Measurements from ENCODE around the gene MYL4. TPM values are rescaled to one million over a fixed set of nuclear protein-coding genes. Genes with fewer than 3 reads are reported as not detected.

The MYL4 gene
- total RNA-seq, 2 experiments from 2014 or later = not detected

DNA sequence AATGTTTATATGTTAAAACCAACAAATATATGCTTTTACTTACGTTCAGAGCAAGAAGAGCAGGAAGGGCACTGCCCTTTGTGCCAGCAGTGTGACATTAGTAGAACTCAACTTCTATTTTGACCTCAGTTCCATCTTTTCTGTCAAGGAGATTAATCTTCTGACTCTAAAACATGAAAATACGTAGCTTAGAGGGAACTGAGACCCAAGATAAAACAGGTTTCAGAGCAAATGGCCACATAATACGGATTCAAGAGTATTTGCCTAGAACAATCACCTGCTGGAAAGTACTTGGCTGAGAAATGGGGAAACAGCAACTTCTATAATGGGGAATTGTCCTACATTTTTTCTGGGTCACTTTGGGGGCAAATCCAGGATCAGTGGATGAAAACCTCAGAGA is 22.2 kb downstream of the MYL4 start:
- Mint-ChIP-seq H3K4me1 (peaks cover 9% of the 10 kb centered on the region), H3K9me3 (ENCODE audit: low read depth) (no peaks in the 10 kb centered on the region), H3K4me3 (no peak overlapping the region), H3K27me3 (peaks cover 5% of the 10 kb centered on the region), H3K36me3 (ENCODE audit: low read depth) (no peaks in the 10 kb centered on the region), H3K27ac (no peak overlapping the region)
- no peak for ATAC-seq
- ChIA-PET CTCF (interaction anchor here (0.7 to 3.5 kb wide), 4 partner anchors 12 to 83 kb away, joined by 3 to 33 read pairs (median 10); no protein-coding TSS in a partner anchor), POLR2A (no interaction called here)
- no peak for DNase-seq
- intact Hi-C loops (cut with DNase I, micrococcal nuclease) = loop anchor here (5.0 kb wide), 2 partner anchors 386 to 571 kb away; no protein-coding TSS in a partner anchor

DNA sequence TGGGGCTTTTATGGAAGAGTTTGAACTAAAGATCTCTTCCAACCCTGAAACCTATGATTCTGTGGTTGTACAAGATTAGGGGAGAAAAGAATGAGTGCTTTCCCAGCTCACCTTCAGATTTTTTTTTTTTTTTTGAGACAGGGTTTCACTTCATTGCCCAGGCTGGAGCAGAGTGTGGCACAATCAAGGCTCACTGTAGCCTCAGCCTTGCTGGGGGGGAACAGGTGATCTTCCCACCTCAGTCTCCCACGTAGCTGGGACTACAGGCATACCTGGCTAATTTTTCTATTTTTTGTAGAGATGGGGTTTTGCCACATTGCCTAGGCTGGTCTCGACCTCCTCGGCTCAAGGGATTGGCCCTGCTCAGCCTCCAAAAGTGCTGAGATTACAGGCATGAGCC is 22.7 kb downstream of the MYL4 start:
- Mint-ChIP-seq H3K36me3 (ENCODE audit: low read depth) (no peaks in the 10 kb centered on the region), H3K4me3 (no peak overlapping the region), H3K4me1 (peaks cover 9% of the 10 kb centered on the region), H3K27me3 (peaks cover 5% of the 10 kb centered on the region), H3K9me3 (ENCODE audit: low read depth) (no peaks in the 10 kb centered on the region), H3K27ac (no peak overlapping the region)
- DNase-seq (no peak), ATAC-seq (no peak)
- intact Hi-C loops (cut with DNase I, micrococcal nuclease) = loop anchor here (5.0 kb wide), 2 partner anchors 385 to 570 kb away; no protein-coding TSS in a partner anchor
- ChIA-PET POLR2A (no interaction called here), CTCF (interaction anchor here (0.9 kb wide), 1 partner anchor 21 kb away, joined by 4 read pairs; no protein-coding TSS in a partner anchor)

DNA sequence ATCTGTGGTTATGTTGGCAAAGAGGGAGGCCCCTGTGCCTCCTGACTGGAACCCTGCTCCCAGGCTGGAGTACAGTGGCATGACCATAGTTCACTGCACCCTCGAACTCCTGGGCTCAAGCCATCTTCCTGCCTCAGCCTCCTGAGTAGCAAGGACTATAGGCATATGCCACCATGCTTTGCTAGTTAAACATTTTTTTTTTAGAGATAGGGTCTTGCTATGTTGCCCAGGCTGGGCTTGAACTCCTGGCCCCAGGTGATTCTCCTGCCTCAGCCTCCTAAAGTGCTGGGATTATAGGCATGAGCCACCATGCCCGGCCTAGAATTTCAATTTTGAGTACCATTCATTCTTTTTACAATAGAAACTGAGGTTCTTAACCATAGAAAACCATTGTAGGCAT is 23.3 kb downstream of the MYL4 start:
- ATAC-seq = no peak
- peaks cover 5% of the 10 kb centered on the region for H3K27me3 Mint-ChIP-seq
- H3K27ac Mint-ChIP-seq = no peak overlapping the region
- H3K4me3 Mint-ChIP-seq = no peak overlapping the region
- H3K36me3 Mint-ChIP-seq (ENCODE audit: low read depth) = no peaks in the 10 kb centered on the region
- intact Hi-C loops (cut with DNase I, micrococcal nuclease) = loop anchor here (5.0 kb wide), 2 partner anchors 385 to 570 kb away; no protein-coding TSS in a partner anchor
- ChIA-PET CTCF (interaction anchor here (0.7 to 1.0 kb wide), 2 partner anchors 20 to 184 kb away, joined by 3 to 4 read pairs; no protein-coding TSS in a partner anchor), POLR2A (no interaction called here)
- H3K9me3 Mint-ChIP-seq (ENCODE audit: low read depth) = no peaks in the 10 kb centered on the region
- peaks cover 9% of the 10 kb centered on the region for H3K4me1 Mint-ChIP-seq
- no peak for DNase-seq

DNA sequence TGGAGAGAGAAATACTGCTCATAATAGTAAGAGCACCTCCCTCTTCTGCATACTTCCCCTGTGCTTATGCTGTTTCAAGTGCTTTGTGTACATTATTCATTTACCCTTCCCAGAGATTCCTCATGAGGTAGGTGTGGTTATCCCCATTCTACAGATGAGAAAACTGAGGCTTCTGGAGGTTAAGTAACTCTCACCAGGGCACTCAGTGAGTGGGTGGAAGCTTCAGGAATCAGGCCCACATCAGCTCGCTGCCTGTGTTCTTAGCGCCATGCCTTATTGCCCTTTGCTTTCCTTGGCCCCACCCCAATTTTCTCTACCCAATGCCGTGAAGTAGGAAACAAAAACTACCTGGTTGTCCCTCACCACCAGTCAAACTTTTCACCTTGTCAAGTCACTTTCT is 26.4 kb downstream of the MYL4 start:
- no peak for DNase-seq
- no peak overlapping the region for H3K27ac Mint-ChIP-seq
- intact Hi-C loops (cut with DNase I, micrococcal nuclease) = no loop called here
- peaks cover 4% of the 10 kb centered on the region for H3K4me1 Mint-ChIP-seq
- peaks cover 3% of the 10 kb centered on the region for H3K27me3 Mint-ChIP-seq
- ATAC-seq = no peak
- ChIA-PET CTCF (interaction anchor here (0.7 kb wide), 1 partner anchor 243 kb away, joined by 4 read pairs; no protein-coding TSS in a partner anchor), POLR2A (no interaction called here)
- H3K36me3 Mint-ChIP-seq (ENCODE audit: low read depth) = no peaks in the 10 kb centered on the region
- H3K4me3 Mint-ChIP-seq = no peak overlapping the region
- no peaks in the 10 kb centered on the region for H3K9me3 Mint-ChIP-seq (ENCODE audit: low read depth)

DNA sequence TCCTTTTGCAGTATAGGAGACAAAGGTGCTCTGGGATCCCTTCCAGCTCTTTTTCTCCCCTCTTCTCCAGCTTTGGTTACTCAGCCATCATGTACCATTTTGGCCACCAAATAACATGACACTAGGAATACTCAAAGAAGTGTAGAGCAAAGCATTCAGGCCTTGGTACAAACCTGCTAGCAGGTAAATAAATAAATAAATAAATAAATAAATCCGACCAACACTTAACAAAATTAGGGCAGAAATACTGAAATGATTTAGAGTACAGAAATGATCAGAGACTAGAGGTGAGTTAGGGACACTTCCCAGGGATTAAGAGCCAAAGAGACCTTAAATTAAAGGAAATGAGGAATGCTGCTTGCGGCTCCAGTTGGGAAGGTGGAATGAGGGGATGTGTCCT is 26.8 kb downstream of the MYL4 start:
- intact Hi-C loops (cut with DNase I, micrococcal nuclease) = no loop called here
- H3K4me1 Mint-ChIP-seq = peaks cover 4% of the 10 kb centered on the region
- POLR2A ChIA-PET = no interaction called here
- no peaks in the 10 kb centered on the region for H3K9me3 Mint-ChIP-seq (ENCODE audit: low read depth)
- H3K27me3 Mint-ChIP-seq = no peaks in the 10 kb centered on the region
- H3K36me3 Mint-ChIP-seq (ENCODE audit: low read depth) = no peaks in the 10 kb centered on the region
- H3K27ac Mint-ChIP-seq = no peak overlapping the region
- CTCF ChIA-PET = interaction anchor here (0.7 kb wide), 1 partner anchor 244 kb away, joined by 4 read pairs; no protein-coding TSS in a partner anchor
- DNase-seq = no peak
- no peak overlapping the region for H3K4me3 Mint-ChIP-seq
- ATAC-seq = no peak

DNA sequence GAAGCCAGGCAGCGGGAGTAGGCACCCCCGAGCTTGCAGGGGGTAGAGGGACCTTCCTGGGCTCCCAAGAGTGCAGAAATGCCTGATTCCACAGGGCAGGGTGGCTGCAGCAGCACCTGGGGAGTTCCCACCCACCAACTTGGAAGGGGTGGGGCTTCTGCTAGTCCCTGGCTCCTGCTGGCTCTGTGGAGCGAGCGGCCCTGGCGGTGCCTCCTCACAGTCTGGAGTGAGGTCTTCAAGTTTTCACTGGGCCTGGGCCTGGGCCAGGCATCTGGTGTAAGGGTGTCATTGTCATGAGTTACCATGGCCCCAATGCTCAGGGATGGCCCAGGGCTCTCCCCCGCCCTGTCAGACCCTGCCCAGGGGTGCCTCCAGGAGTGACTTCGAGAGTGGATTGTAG is 28.7 kb downstream of the MYL4 start:
- H3K27me3 Mint-ChIP-seq = peaks cover 2% of the 10 kb centered on the region
- H3K27ac Mint-ChIP-seq = no peak overlapping the region

DNA sequence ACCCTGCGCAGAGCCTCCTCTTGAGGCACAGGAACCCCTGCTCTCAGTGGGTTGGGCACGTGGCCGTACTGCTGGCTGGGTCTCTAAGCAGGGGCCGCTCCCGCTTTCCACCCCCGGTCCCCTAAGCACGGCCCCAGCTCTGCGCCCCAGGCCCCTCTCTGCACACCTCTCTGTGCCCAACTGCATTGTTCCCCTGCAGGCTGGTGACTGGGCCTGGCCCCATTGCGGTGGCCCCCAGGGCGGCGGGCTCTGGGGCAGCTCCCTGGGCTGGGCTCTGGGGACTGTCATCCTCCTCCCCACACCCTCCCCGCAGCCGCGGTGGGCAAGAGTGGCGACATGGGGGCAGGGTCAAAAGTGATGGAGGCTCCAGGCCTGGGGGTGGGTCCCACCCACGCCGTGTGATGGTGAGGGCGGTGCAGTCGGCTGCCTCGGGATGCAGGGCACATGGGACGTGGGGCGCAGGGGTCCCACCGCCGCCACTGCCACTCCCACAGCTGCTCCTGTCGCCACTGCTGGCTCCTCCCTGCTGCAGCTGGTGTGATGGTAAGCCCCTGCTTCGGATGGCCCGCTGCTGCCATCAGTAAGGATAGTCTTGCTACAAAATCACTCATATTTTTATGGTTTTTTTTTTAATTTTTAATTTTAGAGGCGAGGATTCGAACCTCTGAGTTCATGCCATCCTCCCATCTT is 29.3 kb downstream of the MYL4 start:
- ATAC-seq (no peak), DNase-seq (no peak)
- no peak overlapping the region for H3K4me3 Mint-ChIP-seq
- H3K27ac Mint-ChIP-seq = no peak overlapping the region
- CTCF ChIA-PET = no interaction called here
- no peaks in the 10 kb centered on the region for H3K9me3 Mint-ChIP-seq (ENCODE audit: low read depth)
- intact Hi-C loops (cut with DNase I, micrococcal nuclease) = no loop called here
- peaks cover 4% of the 10 kb centered on the region for H3K4me1 Mint-ChIP-seq
- POLR2A ChIA-PET = no interaction called here
- peaks cover 2% of the 10 kb centered on the region for H3K27me3 Mint-ChIP-seq
- H3K36me3 Mint-ChIP-seq (ENCODE audit: low read depth) = no peaks in the 10 kb centered on the region

More for the DNA sequence above, 28.7 kb downstream of the MYL4 start:
- DNase-seq = no peak
- CTCF ChIA-PET = no interaction called here
- no peaks in the 10 kb centered on the region for H3K36me3 Mint-ChIP-seq (ENCODE audit: low read depth)
- H3K9me3 Mint-ChIP-seq (ENCODE audit: low read depth) = no peaks in the 10 kb centered on the region
- POLR2A ChIA-PET = no interaction called here
- H3K4me3 Mint-ChIP-seq = no peak overlapping the region
- ATAC-seq = no peak
- intact Hi-C loops (cut with DNase I, micrococcal nuclease) = no loop called here
- peaks cover 4% of the 10 kb centered on the region for H3K4me1 Mint-ChIP-seq

DNA sequence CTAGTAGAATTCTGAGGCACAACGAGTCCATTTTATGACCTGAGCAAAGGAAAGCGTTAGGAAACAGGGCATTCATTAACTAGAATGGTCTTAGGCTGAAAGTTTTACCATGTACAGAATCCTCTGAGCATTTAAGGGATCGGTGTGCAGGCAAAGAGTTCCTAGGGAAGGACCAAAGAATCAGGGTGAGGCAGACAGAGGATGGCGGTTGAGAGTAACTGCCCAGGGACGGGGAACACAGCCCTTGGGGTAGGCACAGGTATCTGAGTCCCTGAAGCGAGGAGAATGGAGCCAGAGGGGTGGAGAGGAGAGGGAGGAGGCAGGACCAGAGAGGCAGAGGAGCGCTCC is 30.4 kb downstream of the MYL4 start:
- Mint-ChIP-seq H3K4me1 (peaks cover 4% of the 10 kb centered on the region), H3K9me3 (ENCODE audit: low read depth) (no peaks in the 10 kb centered on the region), H3K27ac (no peak overlapping the region), H3K4me3 (no peak overlapping the region), H3K36me3 (ENCODE audit: low read depth) (no peaks in the 10 kb centered on the region), H3K27me3 (peaks cover 2% of the 10 kb centered on the region)
- no peak for ATAC-seq
- CTCF ChIA-PET = interaction anchor here (0.6 kb wide), 1 partner anchor 381 kb away, joined by 3 read pairs; no protein-coding TSS in a partner anchor
- POLR2A ChIA-PET = no interaction called here
- no peak for DNase-seq
- intact Hi-C loops (cut with DNase I, micrococcal nuclease) = no loop called here

DNA sequence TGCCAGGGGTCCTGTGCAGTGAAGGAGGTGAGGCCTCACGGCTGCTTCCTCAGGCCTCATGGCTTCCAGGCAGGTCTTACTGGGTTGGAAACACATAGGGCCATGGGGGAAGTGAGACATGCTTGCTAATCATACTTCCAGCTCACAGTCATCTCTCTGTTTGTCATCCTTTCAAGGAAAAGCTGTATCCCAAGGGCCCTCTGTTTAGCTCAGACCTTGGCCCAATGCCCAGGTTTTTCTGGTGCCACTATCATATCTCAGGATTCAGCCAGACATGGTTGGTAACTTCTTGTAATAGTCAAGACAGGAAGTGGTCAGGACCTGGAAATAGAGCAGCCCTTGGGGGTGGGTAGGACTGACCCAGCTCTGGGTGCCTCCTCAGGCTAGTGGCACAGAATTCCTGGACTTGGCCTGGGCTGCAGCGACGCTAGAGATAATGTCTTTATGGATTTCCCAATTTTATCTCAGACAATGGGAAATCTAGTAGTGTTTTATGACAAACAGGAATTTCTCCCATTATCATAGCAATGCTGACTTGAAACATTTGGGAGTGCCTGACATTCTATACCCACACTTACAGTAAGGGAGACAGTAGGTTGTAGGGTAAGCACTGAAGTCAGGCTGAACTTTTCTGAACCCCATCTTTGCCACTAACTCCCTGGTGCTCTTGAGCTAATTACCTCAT is 31.0 kb downstream of the MYL4 start:
- ATAC-seq (peak; percentile 39), DNase-seq (no peak)
- Mint-ChIP-seq H3K27me3 (peaks cover 4% of the 10 kb centered on the region), H3K4me3 (no peak overlapping the region), H3K27ac (no peak overlapping the region), H3K4me1 (peaks cover 4% of the 10 kb centered on the region), H3K36me3 (ENCODE audit: low read depth) (no peaks in the 10 kb centered on the region), H3K9me3 (ENCODE audit: low read depth) (no peaks in the 10 kb centered on the region)
- ChIA-PET POLR2A (interaction anchor here (1.2 kb wide), 1 partner anchor 18 kb away, joined by 4 read pairs; no protein-coding TSS in a partner anchor), CTCF (interaction anchor here (0.6 to 1.3 kb wide), 3 partner anchors 33 to 380 kb away, joined by 3 to 5 read pairs (median 3); no protein-coding TSS in a partner anchor)
- intact Hi-C loops (cut with DNase I, micrococcal nuclease) = no loop called here

DNA sequence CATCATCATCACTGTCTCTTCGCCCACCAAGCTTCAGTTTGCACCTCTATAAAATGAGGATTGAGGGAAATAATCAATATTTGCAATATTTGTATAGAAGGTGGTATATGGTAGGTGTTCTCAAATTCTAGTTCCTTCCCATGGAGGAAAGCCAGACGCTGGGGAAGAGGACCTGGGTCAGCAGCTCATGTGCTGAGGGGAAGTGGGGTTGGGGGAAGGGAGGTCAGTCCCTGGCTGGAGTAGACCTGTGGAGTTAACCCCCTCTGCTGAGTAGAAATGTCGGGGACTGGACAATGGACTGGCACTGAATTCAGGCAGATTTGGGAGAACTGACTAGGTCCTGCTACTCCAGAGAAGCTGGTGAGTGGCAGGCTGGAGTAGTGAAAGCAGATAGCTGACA is 31.7 kb downstream of the MYL4 start:
- ATAC-seq (no peak), DNase-seq (no peak)
- H3K4me3 Mint-ChIP-seq = no peak overlapping the region
- peaks cover 4% of the 10 kb centered on the region for H3K4me1 Mint-ChIP-seq
- H3K9me3 Mint-ChIP-seq (ENCODE audit: low read depth) = no peaks in the 10 kb centered on the region
- intact Hi-C loops (cut with DNase I, micrococcal nuclease) = no loop called here
- ChIA-PET CTCF (interaction anchor here (0.7 to 1.3 kb wide), 2 partner anchors 32 to 74 kb away, joined by 3 to 5 read pairs; no protein-coding TSS in a partner anchor), POLR2A (interaction anchor here (1.2 kb wide), 1 partner anchor 18 kb away, joined by 4 read pairs; no protein-coding TSS in a partner anchor)
- H3K27ac Mint-ChIP-seq = no peak overlapping the region
- peaks cover 7% of the 10 kb centered on the region for H3K27me3 Mint-ChIP-seq
- H3K36me3 Mint-ChIP-seq (ENCODE audit: low read depth) = no peaks in the 10 kb centered on the region

DNA sequence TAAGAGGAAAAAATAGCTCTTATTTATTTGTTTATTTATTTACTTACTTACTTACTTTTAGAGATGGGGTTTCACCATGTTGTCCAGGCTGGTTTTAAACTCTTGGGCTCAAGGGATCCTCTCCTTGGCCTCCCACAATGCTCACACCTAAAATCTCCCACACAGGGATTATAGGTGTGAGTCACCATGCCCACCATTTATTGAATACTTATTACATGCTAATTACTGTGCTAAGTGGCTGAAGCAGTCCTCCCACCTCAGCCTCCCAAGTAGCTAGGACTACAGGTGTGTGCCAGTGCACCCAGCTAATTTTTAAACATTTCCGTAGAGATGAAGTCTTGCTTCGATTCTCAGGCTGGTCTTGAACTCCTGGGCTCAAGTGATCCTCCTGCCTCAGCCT is 33.5 kb downstream of the MYL4 start:
- CTCF ChIA-PET = interaction anchor here (0.9 to 2.7 kb wide), 2 partner anchors 13 to 147 kb away, joined by 3 to 17 read pairs; no protein-coding TSS in a partner anchor
- Mint-ChIP-seq H3K4me3 (no peak overlapping the region), H3K9me3 (ENCODE audit: low read depth) (no peaks in the 10 kb centered on the region), H3K4me1 (peaks cover 4% of the 10 kb centered on the region), H3K27ac (no peak overlapping the region), H3K36me3 (ENCODE audit: low read depth) (no peaks in the 10 kb centered on the region), H3K27me3 (peaks cover 13% of the 10 kb centered on the region)
- DNase-seq (no peak), ATAC-seq (no peak)
- POLR2A ChIA-PET = no interaction called here
- intact Hi-C loops (cut with DNase I, micrococcal nuclease) = no loop called here
